Measurements from ENCODE around the gene PARN.
"Not testable (repeated sequence)": the region's sequence is repeated elsewhere in the genome, so short reads cannot be mapped to it uniquely, and the experiment has no call there.

Gene PARN

GRCh38 chr16:14464192-14464591, 165.9 kb downstream of the PARN start:
- no peak for DNase-seq

- DNase-seq = no peak
Observed at GRCh38 chr16:14462811-14463210, 167.2 kb downstream of the PARN start.

GRCh38 chr16:14460726-14461125, 169.3 kb downstream of the PARN start:
- no peak for DNase-seq

- DNase-seq = no peak
Observed at GRCh38 chr16:14458576-14458975, 171.5 kb downstream of the PARN start.

- no peak for DNase-seq
Observed at GRCh38 chr16:14456793-14457481, 173.1 kb downstream of the PARN start.

GRCh38 chr16:14455573-14455972, 174.5 kb downstream of the PARN start:
- no peak for DNase-seq

- no peak for DNase-seq
Observed at GRCh38 chr16:14454391-14454790, 175.7 kb downstream of the PARN start.

- no peak for DNase-seq
Observed at GRCh38 chr16:14452066-14452465, 178.0 kb downstream of the PARN start.

- no peak for DNase-seq
Observed at GRCh38 chr16:14450846-14451245, 179.2 kb downstream of the PARN start.

GRCh38 chr16:14449790-14450480, 180.1 kb downstream of the PARN start:
- DNase-seq = no peak

- no peak for DNase-seq
Observed at GRCh38 chr16:14449334-14449733, 180.7 kb downstream of the PARN start.

GRCh38 chr16:14448879-14449278, 181.2 kb downstream of the PARN start:
- DNase-seq = no peak

- DNase-seq = no peak
Observed at GRCh38 chr16:14447783-14448182, 182.3 kb downstream of the PARN start.

- DNase-seq = no peak
Observed at GRCh38 chr16:14446796-14447195, 183.3 kb downstream of the PARN start.

- DNase-seq = no peak
Observed at GRCh38 chr16:14445937-14446715, 183.9 kb downstream of the PARN start.

- no peak for DNase-seq
Observed at GRCh38 chr16:14444979-14445810, 184.9 kb downstream of the PARN start.

- not testable (repeated sequence) for DNase-seq
Observed at GRCh38 chr16:14441533-14441932, 188.5 kb downstream of the PARN start.

- DNase-seq = no peak
Observed at GRCh38 chr16:14438256-14438655, 191.8 kb downstream of the PARN start.

GRCh38 chr16:14437426-14437825, 192.6 kb downstream of the PARN start:
- DNase-seq = no peak

- peak in 1 of 14 donors; percentile 27 for DNase-seq
Observed at GRCh38 chr16:14436401-14436955, 193.6 kb downstream of the PARN start.

GRCh38 chr16:14434860-14435259, 195.2 kb downstream of the PARN start:
- no peak for DNase-seq

GRCh38 chr16:14428971-14429637, 201.0 kb downstream of the PARN start:
- not testable (repeated sequence) for DNase-seq
